ENCODE results near the gene TOP2A.

DNA sequence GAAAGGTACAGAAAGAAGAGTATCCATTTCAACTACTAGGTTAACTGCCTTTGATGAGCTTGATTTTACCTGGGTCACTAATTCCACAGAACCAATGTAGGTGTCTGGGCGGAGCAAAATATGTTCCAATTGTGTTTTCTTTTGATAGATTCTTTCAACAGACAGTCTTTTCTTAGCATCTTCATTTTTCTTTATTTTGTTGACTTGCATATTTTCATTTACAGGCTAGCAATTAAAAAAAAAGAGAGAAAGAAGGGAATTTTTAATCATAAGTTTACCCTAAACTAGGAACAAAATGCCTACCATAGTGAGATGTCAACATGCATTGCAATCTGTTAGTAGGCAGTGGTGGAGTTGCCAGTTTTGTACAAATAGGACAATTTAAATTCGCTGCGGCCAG lies 1.0 kb downstream of the TOP2A start:
- TF ChIP-seq, protein P1, sequence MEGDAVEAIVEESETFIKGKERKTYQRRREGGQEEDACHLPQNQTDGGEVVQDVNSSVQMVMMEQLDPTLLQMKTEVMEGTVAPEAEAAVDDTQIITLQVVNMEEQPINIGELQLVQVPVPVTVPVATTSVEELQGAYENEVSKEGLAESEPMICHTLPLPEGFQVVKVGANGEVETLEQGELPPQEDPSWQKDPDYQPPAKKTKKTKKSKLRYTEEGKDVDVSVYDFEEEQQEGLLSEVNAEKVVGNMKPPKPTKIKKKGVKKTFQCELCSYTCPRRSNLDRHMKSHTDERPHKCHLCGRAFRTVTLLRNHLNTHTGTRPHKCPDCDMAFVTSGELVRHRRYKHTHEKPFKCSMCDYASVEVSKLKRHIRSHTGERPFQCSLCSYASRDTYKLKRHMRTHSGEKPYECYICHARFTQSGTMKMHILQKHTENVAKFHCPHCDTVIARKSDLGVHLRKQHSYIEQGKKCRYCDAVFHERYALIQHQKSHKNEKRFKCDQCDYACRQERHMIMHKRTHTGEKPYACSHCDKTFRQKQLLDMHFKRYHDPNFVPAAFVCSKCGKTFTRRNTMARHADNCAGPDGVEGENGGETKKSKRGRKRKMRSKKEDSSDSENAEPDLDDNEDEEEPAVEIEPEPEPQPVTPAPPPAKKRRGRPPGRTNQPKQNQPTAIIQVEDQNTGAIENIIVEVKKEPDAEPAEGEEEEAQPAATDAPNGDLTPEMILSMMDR (IDR thresholded peaks at IDR 0.05 in 4 of 5, conservative IDR thresholded peaks at IDR 0.05 in 1 of 5) = no peak
- no peak for TF ChIP-seq POLR2A (IDR thresholded peaks at IDR 0.05)
